NCI-H2227 (cell line): Measurements from ENCODE around the gene CFAP74.

Experiments used
- DNase-seq: peaks from one replicate; lab custom pipeline; 2025; ENCODE audit not compliant: unreplicated experiment; lab: John Stamatoyannopoulos, UW

Gene CFAP74

GRCh38 chr1:1969953-1970716, 33.5 kb downstream of the CFAP74 start:
- DNase-seq, result no peak

- DNase-seq, result no peak
Measured at GRCh38 chr1:1969505-1969900, 34.1 kb downstream of the CFAP74 start.

- DNase-seq, result no peak
Measured at GRCh38 chr1:1968767-1969504, 34.6 kb downstream of the CFAP74 start.

GRCh38 chr1:1967879-1968278, 35.7 kb downstream of the CFAP74 start:
- no peak for DNase-seq

- DNase-seq, result no peak
Measured at GRCh38 chr1:1967151-1967550, 36.4 kb downstream of the CFAP74 start.

- no peak for DNase-seq
Measured at GRCh38 chr1:1966071-1966740, 37.4 kb downstream of the CFAP74 start.

GRCh38 chr1:1965546-1965945, 38.0 kb downstream of the CFAP74 start:
- DNase-seq, result no peak

- no peak for DNase-seq
Measured at GRCh38 chr1:1964811-1965210, 38.8 kb downstream of the CFAP74 start.

GRCh38 chr1:1963570-1963969, 40.0 kb downstream of the CFAP74 start:
- DNase-seq, result no peak

GRCh38 chr1:1962752-1963151, 40.8 kb downstream of the CFAP74 start:
- DNase-seq, result no peak

GRCh38 chr1:1960480-1961196, 42.9 kb downstream of the CFAP74 start:
- DNase-seq, result no peak

- DNase-seq, result peak; percentile 83
Measured at GRCh38 chr1:1959840-1960479, 43.6 kb downstream of the CFAP74 start.

GRCh38 chr1:1959459-1959839, 44.1 kb downstream of the CFAP74 start:
- no peak for DNase-seq

- no peak for DNase-seq
Measured at GRCh38 chr1:1958071-1958541, 45.5 kb downstream of the CFAP74 start.

GRCh38 chr1:1957533-1957961, 46.0 kb downstream of the CFAP74 start:
- no peak for DNase-seq

- no peak for DNase-seq
Measured at GRCh38 chr1:1956586-1957532, 46.7 kb downstream of the CFAP74 start.

GRCh38 chr1:1956101-1956500, 47.5 kb downstream of the CFAP74 start:
- no peak for DNase-seq

- DNase-seq, result no peak
Measured at GRCh38 chr1:1955621-1956094, 47.9 kb downstream of the CFAP74 start.

GRCh38 chr1:1954831-1955441, 48.6 kb downstream of the CFAP74 start:
- no peak for DNase-seq
